Spleen (tissue), 7 donors: ENCODE results near the gene RNASE13.

Experiments used
- CTCF ChIP-seq, 11 experiments: fragments of 200-600 bp in 7 of 11; fragments of 450-650 bp in 4 of 11; sonication (generic) in 4 of 11; IDR thresholded peaks in 8 of 11; conservative IDR thresholded peaks in 3 of 11; 1 replicate in 7 of 11; 2 replicates in 4 of 11; pipeline versions ENCODE4 v1.4.0 to v1.8.0; 2016 to 2021; ENCODE audit warnings: antibody characterized with exemption in 11 of 11, inconsistent platforms in 4 of 11, mild to moderate bottlenecking in 1 of 11
- POLR2AphosphoS5 ChIP-seq, 3 donors: sonication (generic); formaldehyde crosslinking; IDR thresholded peaks; one replicate each; pipeline ENCODE4 v1.5.1; 2017; ENCODE audit warnings: antibody characterized with exemption in 3 of 3
- donor health status: DM: no; HTN: no; CAD: no; lungs with moderate emphysema.
- donor health status: DM: no; HTN: no; CAD: no.
- donor health status: DM: no; HTN: no; CAD: no.

DNA sequence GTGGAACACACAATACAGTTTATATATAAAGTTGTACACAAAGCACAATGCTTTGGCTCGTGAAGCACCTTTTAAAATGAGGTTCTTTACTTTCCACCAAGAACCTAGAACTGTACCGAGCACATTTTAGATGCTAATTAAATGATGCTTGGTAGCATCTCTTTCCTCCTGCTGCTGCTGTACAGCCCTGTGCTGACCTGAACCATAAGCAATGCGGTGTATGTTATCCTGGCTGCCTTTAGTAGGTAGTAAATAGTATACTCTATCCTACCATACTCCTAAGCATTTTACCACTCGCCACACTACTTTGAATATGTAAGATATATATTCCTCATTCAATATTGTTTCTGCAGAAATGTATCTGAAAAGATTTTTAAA is 20.1 kb upstream of the RNASE13 start:
- TF ChIP-seq CTCF (IDR thresholded peaks at IDR 0.05 in 8 of 11, conservative IDR thresholded peaks at IDR 0.05 in 3 of 11) (no peak), POLR2AphosphoS5 (IDR thresholded peaks at IDR 0.05) (no peak)
